H1 (cell line): ENCODE measurements around the gene IFITM2. TPM values are rescaled to one million over a fixed set of nuclear protein-coding genes. Genes with fewer than 3 reads are reported as not detected.

Experiments
- CTCF ChIA-PET: fragments of 300-600 bp; sonication (Branson Sonifier 250); formaldehyde crosslinking; loops from one replicate; lab custom pipeline; 2021; ENCODE audit not compliant: partially characterized antibody; lab: Charles Lee
- POLR2A ChIA-PET: fragments of 300-600 bp; sonication (Branson Sonifier 250); formaldehyde crosslinking; loops from one replicate; lab custom pipeline; 2021; ENCODE audit warnings: inconsistent platforms; ENCODE audit not compliant: partially characterized antibody; lab: Charles Lee
- DNase-seq, 2 experiments: peaks; one replicate each; pipeline versions ENCODE4 v3.0.0 to v3.0.0-alpha.2; 2010 to 2022; ENCODE audit warnings: low spot score in 2 of 2, low read depth in 1 of 2, mixed read lengths in 1 of 2
- FAIRE-seq: peaks from 2 replicates; lab custom pipeline; 2011; peaks lifted over from hg19 to GRCh38; lab: Jason Lieb, UNC
- H2AFZ ChIP-seq: 2 replicates; pipeline ENCODE4 v1.8.1; 2012; ENCODE audit warnings: low read length, inconsistent platforms
- H2AK5ac ChIP-seq: 2 replicates; pipeline ENCODE4 v1.6.1; 2013; ENCODE audit warnings: low read depth, low read length
- H2BK120ac ChIP-seq: replicated peaks from 2 replicates; pipeline ENCODE3; 2013; ENCODE audit warnings: low read depth, low read length, inconsistent platforms
- H2BK12ac ChIP-seq: 2 replicates; pipeline ENCODE4 v1.6.1; 2013; ENCODE audit warnings: low read depth, low read length
- H2BK15ac ChIP-seq: 2 replicates; pipeline ENCODE4 v1.6.1; 2013; ENCODE audit warnings: low read length
- H2BK20ac ChIP-seq: 2 replicates; pipeline ENCODE4 v1.6.1; 2013; ENCODE audit warnings: low read length
- H2BK5ac ChIP-seq: 2 replicates; pipeline ENCODE4 v1.6.1; 2013; ENCODE audit warnings: low read depth, low read length
- H3K14ac ChIP-seq: 2 replicates; pipeline ENCODE4 v1.6.1; 2013; ENCODE audit warnings: inconsistent platforms; ENCODE audit not compliant: insufficient read length
- H3K18ac ChIP-seq: 2 replicates; pipeline ENCODE4 v1.6.1; 2013; ENCODE audit warnings: low read length; ENCODE audit errors: extremely low read depth
- H3K23ac ChIP-seq: 2 replicates; pipeline ENCODE4 v1.6.1; 2013; ENCODE audit warnings: inconsistent platforms; ENCODE audit not compliant: insufficient read length
- H3K23me2 ChIP-seq: 2 replicates; pipeline ENCODE4 v1.6.1; 2013; ENCODE audit warnings: low read depth, low read length
- H3K27ac ChIP-seq: 2 replicates; pipeline ENCODE4 v1.6.1; 2011; ENCODE audit warnings: low read depth, low read length, inconsistent platforms
- H3K27me3 ChIP-seq, 4 experiments: replicated peaks in 1 of 4; 1 replicate in 1 of 4; 2 replicates in 3 of 4; pipeline versions ENCODE4 v1.6.1 to v1.8.1; 2011 to 2013; ENCODE audit warnings: low read length in 3 of 4, mild to moderate bottlenecking in 3 of 4, inconsistent platforms in 2 of 4, mixed read lengths in 2 of 4, moderate library complexity in 1 of 4; ENCODE audit not compliant: control insufficient read depth in 3 of 4, insufficient read depth in 3 of 4; ENCODE audit errors: extremely low read depth in 1 of 4
- H3K36me3 ChIP-seq, 4 experiments: 2 replicates each; pipeline versions ENCODE4 v1.6.1 to v1.8.1; 2011 to 2013; ENCODE audit warnings: mild to moderate bottlenecking in 4 of 4, low read length in 3 of 4, moderate library complexity in 2 of 4, control low read depth in 1 of 4, inconsistent platforms in 1 of 4; ENCODE audit not compliant: insufficient read depth in 4 of 4, control insufficient read depth in 2 of 4
- H3K4ac ChIP-seq: replicated peaks from 2 replicates; pipeline ENCODE3; 2013; ENCODE audit warnings: low read length, low read depth, mixed read lengths, inconsistent platforms; ENCODE audit not compliant: insufficient read length
- H3K4me1 ChIP-seq, 4 experiments: replicated peaks in 1 of 4; 1 replicate in 1 of 4; 2 replicates in 3 of 4; pipeline versions ENCODE4 v1.6.1 to v1.8.1; 2011 to 2013; ENCODE audit warnings: low read length in 3 of 4, inconsistent platforms in 2 of 4, mixed read lengths in 1 of 4; ENCODE audit not compliant: insufficient read depth in 4 of 4, control insufficient read depth in 3 of 4
- H3K4me2 ChIP-seq, 2 experiments: 2 replicates each; pipeline versions ENCODE4 v1.6.1 to v1.8.1; 2011 to 2013; ENCODE audit warnings: low read depth in 2 of 2, low read length in 2 of 2, control low read depth in 1 of 2, inconsistent platforms in 1 of 2, mild to moderate bottlenecking in 1 of 2; ENCODE audit not compliant: insufficient read depth in 1 of 2
- H3K4me3 ChIP-seq, 4 experiments: fragments of 200-600, 300-600 bp in 1 of 4; sonication (generic), shearing (Covaris generic), sonication (Bioruptor Twin) in 1 of 4; 2 replicates each; pipeline versions ENCODE4 v1.5.1 to v1.8.1; 2011 to 2016; ENCODE audit warnings: low read length in 4 of 4, low read depth in 3 of 4, control low read depth in 2 of 4, inconsistent platforms in 2 of 4, mild to moderate bottlenecking in 2 of 4, mixed read lengths in 1 of 4, moderate library complexity in 1 of 4; ENCODE audit not compliant: insufficient read depth in 2 of 4; ENCODE audit errors: extremely low read depth in 1 of 4
- H3K56ac ChIP-seq: replicated peaks from 2 replicates; pipeline ENCODE3; 2013; ENCODE audit warnings: low read depth, mild to moderate bottlenecking, mixed read lengths, low read length, inconsistent platforms; ENCODE audit not compliant: insufficient read length
- H3K79me1 ChIP-seq: 2 replicates; pipeline ENCODE4 v1.6.1; 2013; ENCODE audit warnings: low read depth, low read length, control low read depth
- H3K79me2 ChIP-seq, 2 experiments: 2 replicates each; pipeline versions ENCODE4 v1.6.1 to v1.8.1; 2012 to 2013; ENCODE audit warnings: low read length in 2 of 2, mild to moderate bottlenecking in 2 of 2, inconsistent platforms in 1 of 2; ENCODE audit not compliant: insufficient read depth in 2 of 2, control insufficient read depth in 1 of 2
- H3K9ac ChIP-seq, 4 experiments: replicated peaks in 1 of 4; 1 replicate in 1 of 4; 2 replicates in 3 of 4; pipeline versions ENCODE4 v1.6.1 to v1.8.1; 2011 to 2013; ENCODE audit warnings: low read depth in 3 of 4, low read length in 3 of 4, control low read depth in 2 of 4, mild to moderate bottlenecking in 2 of 4, moderate library complexity in 2 of 4, inconsistent platforms in 1 of 4; ENCODE audit errors: extremely low read depth in 1 of 4
- H3K9me3 ChIP-seq, 2 experiments: 2 replicates each; pipeline versions ENCODE4 v1.6.1 to v1.8.1; 2012 to 2013; ENCODE audit warnings: mild to moderate bottlenecking in 2 of 2, moderate library complexity in 2 of 2, control low read depth in 1 of 2, inconsistent platforms in 1 of 2, low read depth in 1 of 2, low read length in 1 of 2, mixed read lengths in 1 of 2; ENCODE audit not compliant: insufficient read depth in 2 of 2
- H4K20me1 ChIP-seq, 2 experiments: replicated peaks in 1 of 2; 2 replicates each; pipeline versions ENCODE3 to v1.8.1; 2011 to 2013; ENCODE audit warnings: inconsistent platforms in 2 of 2, low read length in 2 of 2, mild to moderate bottlenecking in 1 of 2; ENCODE audit not compliant: insufficient read depth in 2 of 2, control insufficient read depth in 1 of 2
- H4K5ac ChIP-seq: 2 replicates; pipeline ENCODE4 v1.6.1; 2013; ENCODE audit warnings: low read length, low read depth, mixed read lengths, inconsistent platforms; ENCODE audit not compliant: insufficient read length
- H4K8ac ChIP-seq: 2 replicates; pipeline ENCODE4 v1.8.0; 2013; ENCODE audit warnings: mild to moderate bottlenecking, moderate library complexity, low read length, inconsistent platforms; ENCODE audit not compliant: insufficient read depth; ENCODE audit errors: extremely low read depth
- H4K91ac ChIP-seq: replicated peaks from 2 replicates; pipeline ENCODE3; 2013; ENCODE audit warnings: low read length, mixed read lengths, inconsistent platforms; ENCODE audit not compliant: insufficient read length
- E2F6 ChIP-seq: IDR thresholded peaks from 2 replicates; pipeline ENCODE4 v1.6.1; 2012; ENCODE audit warnings: inconsistent platforms
- POLR2AphosphoS5 ChIP-seq: IDR thresholded peaks from 2 replicates; pipeline ENCODE4 v1.6.1; 2011; ENCODE audit warnings: low read depth, low read length
- WGBS, 2 experiments: shearing (Covaris generic) in 1 of 2; methylation state at CpG; one replicate each; pipeline versions ENCODE4 v1.1.6 to v1.1.7; 2013 to 2015; ENCODE audit warnings: low lambda C conversion rate in 2 of 2, mixed read lengths in 2 of 2, inconsistent platforms in 1 of 2, low coverage in 1 of 2, missing lambda C conversion rate in 1 of 2; ENCODE audit not compliant: insufficient replicate concordance in 2 of 2, insufficient coverage in 1 of 2, insufficient read length in 1 of 2; ENCODE audit errors: extremely low coverage in 1 of 2, missing lambda C conversion rate in 1 of 2; 5-methylcytosine and 5-hydroxymethylcytosine counted together
- polyA plus RNA-seq, 7 experiments: library from polyadenylated mRNA; depleted of rRNA in 3 of 7; stranded (reverse) in 5 of 7; unstranded in 2 of 7; fragments of >200 nt in 5 of 7; fragments of 200-250 nt in 2 of 7; gene quantifications; 1 replicate in 5 of 7; 2 replicates in 1 of 7; 4 replicates in 1 of 7; pipeline versions ENCODE4 v1.2.1 to v1.2.3, GENCODE V29; 2011 to 2013; ENCODE audit warnings: missing spikeins in 2 of 7, mixed read lengths in 2 of 7
- total RNA-seq: library from RNA; stranded (reverse); fragmentation: NEBNext Ultra II Directional; extraction: Animal tissue kit (Norgen Biotek cat#: 25700); gene quantifications from 2 replicates; pipeline ENCODE4 v1.2.1, GENCODE V29; 2021

IFITM2 gene
- total and polyA plus RNA-seq, 2 of the 8 experiments (the other 6 are each of a cell fraction or from before 2014, with no cell fraction given), result 399 to 764 TPM

GRCh38 chr11:289398-289711 lies 18.3 kb upstream of the IFITM2 start:
- peak overlapping the region; percentile 1 to 53 (median 24); a peak in 6 of 8 replicates for H3K4me3 ChIP-seq
- peaks cover 5 to 16% (median 13%) of the 10 kb centered on the region in 4 experiments; a peak in 6 of 7 replicates for H3K27me3 ChIP-seq
- H3K36me3 ChIP-seq, result peaks cover 3 to 22% (median 10%) of the 10 kb centered on the region in 4 experiments; a peak in 6 of 8 replicates
- 0 out of 2 replicates have a peak, but pooled peaks cover 4% of the 10 kb centered on the region for H3K79me1 ChIP-seq
- WGBS, 2 experiments, result 100% methylated on average over 1 of the region's 14 CpGs; no CpG with 5 or more reads in 1 of the 2 experiments
- H2BK20ac ChIP-seq, result no peak overlapping the region
- H3K56ac ChIP-seq, result no peak overlapping the region
- no peak overlapping the region for H3K9ac ChIP-seq
- H2BK120ac ChIP-seq, result no peak overlapping the region
- no peak overlapping the region for H3K23ac ChIP-seq
- no peak overlapping the region; the same call in 1 of the 2 replicates for H3K18ac ChIP-seq
- no peak overlapping the region for H4K5ac ChIP-seq
- peaks cover 0 to 41% (median 30%) of the 10 kb centered on the region in 4 experiments; a peak in 6 of 7 replicates for H3K4me1 ChIP-seq
- H3K9me3 ChIP-seq, result peaks cover 0 to 3% of the 10 kb centered on the region in 2 experiments; a peak in 1 of 4 replicates
- peak overlapping the region; percentile 97 for H4K91ac ChIP-seq
- H3K23me2 ChIP-seq, result peaks cover 5% of the 10 kb centered on the region; the same call in 1 of the 2 replicates
- H2AFZ ChIP-seq, result no peak overlapping the region
- no peaks in the 10 kb centered on the region for H3K79me2 ChIP-seq
- ChIA-PET POLR2A (interaction anchor here (0.8 to 7.7 kb wide), 11 partner anchors 9 to 200 kb away, joined by 3 to 51 read pairs (median 3); partner anchors contain the start of gene IFITM5), CTCF (interaction anchor here (1.1 to 3.9 kb wide), 6 partner anchors 8 to 39 kb away, joined by 3 to 30 read pairs (median 8); no protein-coding TSS in a partner anchor)
- H4K8ac ChIP-seq, result 0 out of 2 replicates have a peak overlapping the region, but pooled peaks have one; percentile 42
- H2BK12ac ChIP-seq, result no peak overlapping the region
- H2AK5ac ChIP-seq, result 0 out of 2 replicates have a peak overlapping the region, but pooled peaks have one; percentile 87
- DNase-seq, result peak in 1 of 2 experiments; percentile 46
- TF ChIP-seq E2F6, result 0 out of 2 replicates have a peak, but pooled peaks have one; percentile 15
- no peak for TF ChIP-seq POLR2AphosphoS5
- H2BK5ac ChIP-seq, result 0 out of 2 replicates have a peak overlapping the region, but pooled peaks have one; percentile 21
- no peak for FAIRE-seq
- H3K4ac ChIP-seq, result peak overlapping the region; percentile 94
- no peaks in the 10 kb centered on the region for H4K20me1 ChIP-seq
- H3K4me2 ChIP-seq, result peak overlapping the region; percentile 63 to 84
- no peak overlapping the region for H3K27ac ChIP-seq
- H3K14ac ChIP-seq, result no peak overlapping the region
- H2BK15ac ChIP-seq, result no peak overlapping the region
